CD4-positive, alpha-beta T cell treated with Interleukin-21 for 1 hour (primary cell): ENCODE results near the gene HK3.

Experiments
- DNase-seq: peaks from one replicate; pipeline ENCODE4 v3.0.0-alpha.2; 2020

HK3 gene

DNA sequence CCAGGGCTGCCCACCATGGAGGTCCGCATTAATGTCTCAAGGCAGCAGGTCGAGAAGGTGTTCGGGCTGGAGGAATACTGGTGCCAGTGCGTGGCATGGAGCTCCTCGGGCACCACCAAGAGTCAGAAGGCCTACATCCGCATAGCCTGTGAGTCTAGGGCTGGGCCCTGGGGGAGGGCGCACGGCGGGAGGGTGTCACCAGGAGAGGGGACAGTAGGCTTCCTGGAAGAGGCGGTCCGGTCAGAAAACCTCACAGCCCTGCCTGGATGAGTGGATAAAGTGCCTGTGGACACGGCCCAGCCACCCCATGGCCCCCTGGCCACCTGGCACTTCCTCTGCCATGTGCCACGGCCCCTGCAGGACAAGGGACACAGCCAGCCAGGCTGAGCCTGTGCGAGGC is 31.0 kb downstream of the HK3 start:
- DNase-seq = no peak

DNA sequence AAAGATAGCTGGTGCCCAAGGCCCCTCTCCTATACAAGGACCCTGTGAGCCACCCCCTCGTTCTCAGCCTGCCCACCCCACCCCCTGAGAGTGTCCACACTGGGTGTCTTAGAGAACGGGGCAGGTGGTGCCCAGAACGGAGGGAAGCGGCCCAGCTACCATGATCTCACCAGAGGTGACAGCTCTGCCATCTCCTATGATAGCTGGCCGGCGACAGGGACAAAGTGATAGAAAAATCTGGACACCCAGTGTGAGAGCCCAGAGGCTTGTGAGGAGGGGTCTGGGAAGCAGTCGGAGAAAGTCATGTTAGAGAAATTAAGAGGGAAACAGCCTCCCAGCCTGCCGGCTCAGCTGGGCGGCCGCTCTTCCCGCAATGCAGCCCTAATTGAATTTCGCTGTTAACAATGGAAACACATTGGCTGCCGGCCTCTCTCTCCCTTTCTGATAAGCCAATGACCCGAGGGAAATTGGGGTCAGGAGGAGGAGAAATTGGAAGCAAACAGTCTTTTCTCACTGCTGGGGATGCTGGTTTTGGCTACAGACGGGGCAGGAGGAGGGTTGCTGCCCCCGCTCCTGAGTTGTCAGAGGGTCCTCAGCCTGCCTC is 32.3 kb downstream of the HK3 start:
- no peak for DNase-seq

DNA sequence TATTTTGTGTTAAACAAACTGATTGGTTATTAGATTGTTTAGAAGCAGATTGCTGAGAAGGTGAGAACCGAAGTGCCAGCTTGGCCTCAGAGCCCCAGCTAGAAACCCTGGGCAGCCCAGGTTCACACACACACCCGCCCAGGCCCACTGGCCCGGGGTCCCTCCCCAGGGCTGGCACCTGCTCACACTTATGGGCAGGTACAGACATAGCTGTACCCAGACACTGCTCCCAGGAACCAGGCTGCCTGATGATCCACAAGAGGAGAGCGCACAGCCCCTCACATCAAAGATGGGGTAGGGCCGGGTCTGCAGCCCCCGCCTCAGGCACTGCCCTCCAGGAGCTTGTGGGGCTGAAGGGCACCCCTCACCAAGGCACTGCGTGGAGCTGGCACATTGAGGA is 33.2 kb downstream of the HK3 start:
- no peak for DNase-seq

DNA sequence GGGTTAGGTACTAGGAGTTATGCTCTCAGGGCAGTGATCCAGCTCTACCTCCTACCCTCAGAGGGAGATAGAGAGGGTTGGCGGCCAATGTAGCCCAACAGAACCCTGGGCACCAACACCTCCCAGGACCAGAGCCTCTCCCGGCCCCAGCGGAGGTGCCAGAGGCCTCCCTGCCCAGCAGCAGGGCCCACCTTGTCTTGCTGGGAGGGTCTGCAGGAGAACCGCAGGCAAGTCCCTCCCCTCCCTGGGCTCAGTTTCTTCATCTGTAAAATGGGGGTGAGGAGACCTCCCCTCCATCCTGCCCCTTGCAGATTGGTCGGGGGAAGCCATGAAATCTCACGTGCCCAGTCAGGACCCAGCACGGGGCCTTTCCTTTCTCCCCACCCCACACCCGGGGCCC is 34.4 kb downstream of the HK3 start:
- no peak for DNase-seq

DNA sequence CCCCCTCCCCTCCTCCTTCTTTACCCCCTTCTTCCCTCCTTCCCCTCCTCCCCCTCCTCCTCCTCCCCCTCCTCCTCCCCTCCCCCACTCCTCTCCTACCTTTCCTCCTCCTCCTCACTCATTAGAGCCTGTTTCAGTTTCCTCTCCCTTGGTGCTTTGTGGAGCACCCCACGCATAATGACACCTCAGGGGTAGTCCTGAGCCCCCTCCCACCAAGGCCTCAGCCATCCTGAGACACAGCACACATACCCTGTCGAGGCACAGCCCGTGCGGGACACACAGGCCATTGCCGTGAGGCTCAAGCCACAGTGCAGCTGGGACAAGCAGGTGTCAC is 35.4 kb downstream of the HK3 start:
- no peak for DNase-seq

DNA sequence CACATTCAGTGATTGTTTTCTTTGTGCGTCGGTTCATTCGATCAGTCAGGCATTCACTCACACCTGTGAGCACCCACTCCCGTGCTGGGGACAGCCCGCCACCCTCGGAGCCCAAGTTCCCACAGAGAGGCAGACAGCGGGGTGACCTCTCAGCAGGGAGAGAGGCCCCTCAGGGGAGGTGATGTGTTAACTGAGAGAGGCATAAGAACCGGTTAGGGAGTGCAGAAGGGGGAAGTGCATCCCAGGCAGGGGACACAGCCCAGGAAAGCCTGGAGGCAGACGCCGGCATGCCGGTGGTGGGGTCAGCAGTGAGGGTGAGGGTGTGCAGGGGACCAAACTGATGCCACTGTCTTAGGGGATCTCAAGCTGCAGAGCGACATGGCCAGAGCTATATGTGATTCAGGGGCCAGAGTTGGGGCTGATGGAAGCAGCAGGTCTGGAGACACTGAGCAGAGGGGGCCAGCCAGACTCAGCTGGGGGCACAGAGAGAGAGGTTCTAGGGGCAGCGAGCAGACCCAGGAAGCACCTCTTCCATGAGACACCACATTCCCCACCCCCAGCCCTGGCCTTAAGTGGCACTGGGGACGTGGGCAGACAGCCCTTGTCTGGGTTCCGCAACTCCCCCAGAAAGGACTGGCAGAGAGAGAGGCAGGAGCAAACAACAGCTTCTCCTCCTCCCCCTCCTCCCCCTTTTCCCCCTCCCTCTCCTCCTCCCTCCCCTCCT is 35.9 kb downstream of the HK3 start:
- no peak for DNase-seq

DNA sequence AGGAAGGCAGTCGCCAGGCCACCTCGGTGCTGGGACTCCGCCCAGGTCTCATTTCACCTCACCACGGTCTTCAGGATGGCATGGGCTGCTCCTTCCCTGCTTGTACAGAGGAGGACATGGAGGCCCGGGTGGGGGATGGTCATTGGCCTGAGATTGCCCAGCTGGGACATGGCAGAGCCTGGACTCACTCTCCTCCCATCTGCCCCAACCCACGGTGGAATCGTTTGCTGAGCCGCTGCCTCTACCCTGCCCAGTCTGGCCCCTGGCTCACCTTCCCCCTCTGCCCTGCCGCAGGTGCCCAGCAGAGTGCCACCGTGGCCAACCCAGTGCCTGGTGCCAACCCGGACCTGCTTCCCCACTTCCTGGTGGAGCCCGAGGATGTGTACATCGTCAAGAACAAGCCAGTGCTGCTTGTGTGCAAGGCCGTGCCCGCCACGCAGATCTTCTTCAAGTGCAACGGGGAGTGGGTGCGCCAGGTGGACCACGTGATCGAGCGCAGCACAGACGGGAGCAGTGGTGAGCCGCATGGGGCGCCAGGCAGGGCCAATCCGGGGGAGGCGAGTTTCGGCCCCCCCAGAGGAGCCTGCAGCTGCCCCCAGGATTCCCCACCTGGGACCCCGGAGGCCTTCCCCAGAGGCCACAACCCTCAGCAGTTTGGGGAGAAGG is 36.7 kb downstream of the HK3 start:
- DNase-seq = no peak

DNA sequence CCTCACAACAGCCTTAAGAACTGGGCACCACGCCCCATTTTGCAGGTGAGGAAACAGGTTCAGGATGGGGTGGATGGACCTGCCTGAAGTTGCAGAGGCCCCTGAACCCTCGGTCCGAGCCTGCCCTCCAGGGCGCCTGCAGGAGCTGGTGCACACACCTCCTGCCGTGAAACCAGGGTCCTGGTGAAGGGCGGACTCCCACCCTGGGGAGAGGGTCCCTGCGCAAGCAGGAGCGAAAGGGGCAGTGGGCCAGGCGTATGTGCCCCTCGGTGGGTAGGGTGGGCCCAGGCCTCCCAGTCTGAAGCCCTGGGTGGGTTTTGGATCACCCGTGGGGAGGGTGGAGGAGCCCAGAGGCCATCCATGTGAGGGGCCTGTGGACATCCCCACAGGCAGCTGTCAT is 37.9 kb downstream of the HK3 start:
- DNase-seq = no peak

DNA sequence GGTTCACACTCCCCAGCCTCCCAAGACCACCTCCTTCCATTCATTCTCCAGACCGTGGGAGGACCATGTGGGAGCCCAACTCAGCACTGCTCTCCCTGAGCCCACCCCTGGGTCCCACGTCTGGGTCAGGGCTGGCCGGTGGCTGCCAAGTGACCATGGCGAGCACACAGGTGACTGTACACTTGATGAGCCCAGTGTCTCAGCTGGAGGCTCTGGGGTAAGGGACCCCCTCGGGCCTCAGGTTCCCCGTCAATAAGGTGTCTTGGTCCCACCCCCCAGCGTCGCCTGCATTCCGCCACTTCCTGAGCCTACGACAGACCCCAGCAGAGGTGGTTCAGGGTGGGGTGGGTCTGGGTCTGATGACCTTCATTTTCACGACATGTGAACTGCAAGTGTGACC is 38.8 kb downstream of the HK3 start:
- DNase-seq = no peak

DNA sequence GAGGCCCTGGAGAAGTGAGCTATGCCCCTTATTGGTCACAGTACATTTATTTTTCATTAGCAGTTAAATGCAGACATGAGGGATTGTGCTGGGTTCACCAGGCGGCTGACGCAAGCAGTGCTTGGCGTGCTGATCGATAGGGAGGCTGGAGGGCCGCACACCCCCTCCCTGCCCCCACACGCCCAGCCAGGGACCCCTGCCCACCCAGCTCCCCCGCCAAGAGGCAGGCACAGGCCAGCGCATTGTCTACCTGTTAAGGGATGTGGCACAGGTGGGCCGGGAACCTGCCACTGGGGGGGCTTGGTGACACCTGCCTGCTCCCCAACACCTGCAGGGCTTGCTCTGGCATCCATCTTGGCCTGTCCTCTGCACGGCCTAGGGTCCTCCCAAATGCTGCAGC is 39.2 kb downstream of the HK3 start:
- no peak for DNase-seq

DNA sequence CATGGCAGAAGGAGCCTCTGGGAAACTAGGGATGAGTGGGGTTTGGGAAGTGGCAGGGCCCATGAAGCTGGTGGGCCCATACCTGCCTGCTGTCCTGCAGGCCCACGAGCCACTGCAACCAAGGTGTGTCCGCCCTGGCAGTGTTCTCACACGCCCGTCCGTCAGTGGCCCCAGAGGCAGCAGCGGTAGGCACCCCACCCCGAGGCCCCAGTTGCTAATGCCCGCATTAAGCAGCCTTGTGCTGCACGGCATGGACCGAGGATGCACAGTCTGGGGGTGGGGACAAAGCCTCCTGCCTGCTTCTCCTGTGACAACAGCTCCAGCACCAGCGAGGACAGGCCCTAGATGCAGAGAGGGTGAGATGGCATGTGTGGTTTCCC is 41.3 kb downstream of the HK3 start:
- no peak for DNase-seq

DNA sequence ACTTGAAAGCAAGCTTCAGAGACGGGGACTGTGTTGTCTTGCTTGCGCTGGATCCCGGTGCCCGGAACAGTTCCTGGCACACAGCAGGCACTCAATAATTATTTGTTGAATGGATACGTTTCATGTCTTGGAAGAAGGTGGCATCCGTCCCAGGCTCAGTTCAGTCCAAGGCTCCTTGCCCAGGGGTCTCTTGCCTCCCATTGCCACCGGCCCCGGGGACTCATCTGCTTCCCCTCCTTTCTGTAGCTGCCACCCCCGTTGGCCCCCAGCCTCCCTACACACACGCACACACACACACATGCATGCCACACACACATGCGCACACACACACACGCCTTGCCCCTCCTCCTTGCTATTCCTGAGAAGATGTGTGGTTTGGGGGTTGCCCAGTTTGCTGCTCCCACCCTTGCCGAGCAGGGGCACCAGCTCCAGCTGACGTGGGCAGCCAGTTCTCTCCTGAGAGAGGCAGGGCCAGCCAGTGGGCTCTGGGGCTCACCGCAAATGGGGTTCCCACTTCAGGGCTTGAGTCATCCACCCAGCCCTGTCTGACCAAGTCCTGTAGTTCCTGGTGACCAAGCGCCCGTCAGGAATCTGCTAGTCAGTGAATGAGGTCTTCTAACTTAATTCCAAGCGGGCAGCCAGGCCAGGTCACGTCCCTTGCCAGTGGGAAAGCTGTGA is 41.8 kb downstream of the HK3 start:
- no peak for DNase-seq

DNA sequence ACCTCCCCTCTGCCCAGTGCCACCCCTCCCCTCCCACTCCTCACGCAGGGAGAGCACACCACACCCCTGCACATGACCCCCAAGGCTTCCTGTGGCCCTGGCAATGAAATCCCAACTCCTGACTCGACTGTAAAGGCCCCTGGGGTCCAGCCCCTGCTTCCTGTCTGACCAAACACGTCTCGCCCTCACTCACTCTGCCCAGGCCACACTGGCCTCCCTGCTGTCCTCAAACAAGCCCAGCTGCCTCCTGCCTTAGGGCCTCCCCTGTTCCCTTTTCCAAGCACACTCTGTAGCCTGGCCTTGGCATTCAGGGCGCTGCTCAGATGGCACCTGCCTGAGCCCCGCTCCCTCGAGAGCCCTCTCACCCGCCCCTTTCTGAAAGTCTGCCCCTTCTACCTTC is 42.4 kb downstream of the HK3 start:
- no peak for DNase-seq

DNA sequence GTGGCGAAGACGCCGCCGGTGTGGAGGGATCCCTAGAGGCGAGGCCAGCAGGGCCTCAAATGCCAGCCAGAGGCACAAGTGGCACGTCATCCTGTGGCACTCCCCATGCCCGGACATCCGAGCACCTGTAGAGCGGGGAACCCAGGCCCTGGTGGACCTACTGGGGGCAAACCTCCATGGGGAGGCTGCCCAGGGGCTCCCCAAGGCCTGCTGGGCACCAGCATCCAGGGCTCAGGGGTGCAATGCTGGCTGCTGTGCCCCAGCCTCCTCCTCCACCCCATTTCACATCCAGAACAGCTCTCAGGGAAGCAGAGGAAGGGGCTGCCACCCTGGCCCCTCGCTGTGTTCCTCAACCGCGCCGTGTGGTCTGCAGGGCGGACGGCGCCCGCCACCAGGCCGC is 43.5 kb downstream of the HK3 start:
- no peak for DNase-seq

DNA sequence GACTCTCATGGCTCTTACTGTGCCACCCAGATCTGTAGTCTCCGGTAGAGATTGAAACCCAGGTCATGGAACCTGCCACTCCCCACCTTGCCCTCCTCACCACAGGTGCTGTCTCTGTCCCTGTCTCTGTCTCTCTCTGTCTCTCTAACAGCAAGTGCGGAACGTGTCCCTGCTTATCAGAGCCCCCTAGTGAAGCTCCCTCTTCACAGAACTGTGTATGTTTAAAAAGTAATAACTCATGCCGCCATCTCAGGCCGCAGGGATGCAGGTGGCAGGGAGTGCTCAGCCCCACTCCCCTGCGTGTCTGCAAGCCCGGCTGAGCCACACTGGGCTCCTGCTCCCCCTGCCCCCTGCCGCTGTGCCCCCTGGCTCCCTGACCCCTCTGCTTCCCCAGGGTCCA is 45.0 kb downstream of the HK3 start:
- no peak for DNase-seq

DNA sequence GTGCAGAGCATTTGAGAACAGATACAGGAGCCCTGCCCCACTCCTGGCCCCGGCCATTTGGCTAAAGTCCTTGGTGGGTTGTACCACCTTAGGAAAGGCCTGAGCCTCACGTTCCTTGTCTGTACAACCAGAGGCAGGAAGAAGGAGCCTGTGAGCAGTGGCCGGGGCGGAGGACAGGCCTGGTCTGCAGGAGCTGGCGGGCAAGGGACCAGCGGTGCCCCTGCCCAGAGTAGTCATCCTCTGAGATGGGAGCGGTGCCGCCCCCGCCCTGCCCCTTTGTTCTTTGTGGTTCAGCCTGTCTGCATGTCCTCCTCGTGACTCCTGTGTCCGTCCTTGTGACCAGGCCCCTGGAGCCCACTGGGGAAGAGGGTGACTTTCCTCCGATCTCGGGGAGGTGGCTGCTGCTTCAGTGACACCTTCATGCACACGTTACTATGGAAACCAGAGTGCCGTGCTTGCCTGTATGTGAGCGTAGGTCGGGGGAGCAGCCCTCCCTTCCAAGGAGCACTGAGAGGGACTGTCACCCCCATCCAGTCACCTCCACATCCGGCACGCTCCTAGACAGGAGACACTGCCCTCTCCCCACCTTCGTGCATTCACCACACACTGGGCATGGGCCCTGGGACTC is 45.9 kb downstream of the HK3 start:
- no peak for DNase-seq

DNA sequence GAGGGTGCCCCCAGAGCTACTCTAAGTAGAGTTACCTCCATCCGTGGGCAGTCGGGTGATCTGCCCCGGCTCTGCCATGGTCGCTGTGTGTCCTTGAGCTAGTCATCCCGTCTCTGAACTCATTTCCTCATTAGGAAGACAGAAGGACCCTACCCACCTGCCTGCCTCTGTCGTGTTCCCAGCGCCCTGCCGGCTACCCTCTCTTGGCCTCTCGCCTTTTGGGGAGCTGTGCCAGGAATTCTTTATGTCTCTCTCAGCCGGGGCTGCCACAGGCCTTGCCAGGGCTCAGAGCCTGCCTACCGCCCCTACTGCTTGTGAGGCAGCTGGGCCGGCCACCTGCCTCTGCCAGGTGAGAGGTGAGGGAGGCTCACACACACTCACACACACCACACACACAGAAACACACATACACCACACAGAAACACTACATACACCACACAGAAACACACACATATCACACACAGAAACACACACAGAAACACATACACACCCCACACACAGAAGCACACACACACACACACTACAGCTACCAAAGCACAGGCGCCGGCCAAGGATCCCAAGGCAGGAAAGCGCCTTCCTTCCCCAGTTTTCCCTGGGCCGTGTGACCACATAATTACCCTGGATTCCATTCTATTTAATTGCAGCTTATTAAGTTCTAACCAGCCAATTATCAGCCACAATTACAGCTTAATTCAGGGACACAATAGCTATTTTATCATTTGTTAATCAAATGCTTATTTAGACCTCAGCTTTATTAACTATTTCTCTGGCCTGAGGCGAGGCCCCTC is 47.1 kb downstream of the HK3 start:
- no peak for DNase-seq

DNA sequence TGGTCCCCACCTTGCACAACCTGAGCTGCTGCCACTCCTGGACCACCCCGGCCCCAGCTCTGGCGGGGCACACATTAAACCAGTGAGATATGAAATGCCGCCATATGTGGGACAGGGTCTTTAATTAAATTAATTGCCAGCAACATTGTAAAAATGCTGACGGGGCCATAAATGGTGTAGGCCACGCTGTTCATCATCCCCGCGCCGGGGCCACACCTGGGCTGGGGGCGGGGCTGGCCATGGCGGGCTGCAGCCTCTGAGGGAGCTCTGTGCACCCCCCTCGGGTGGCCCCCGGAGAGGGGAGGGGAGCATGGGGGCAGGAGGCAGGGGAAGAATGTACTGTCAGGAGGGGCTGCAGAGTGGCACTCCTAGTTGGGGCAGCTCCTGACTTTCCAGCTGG is 47.8 kb downstream of the HK3 start:
- DNase-seq = no peak

DNA sequence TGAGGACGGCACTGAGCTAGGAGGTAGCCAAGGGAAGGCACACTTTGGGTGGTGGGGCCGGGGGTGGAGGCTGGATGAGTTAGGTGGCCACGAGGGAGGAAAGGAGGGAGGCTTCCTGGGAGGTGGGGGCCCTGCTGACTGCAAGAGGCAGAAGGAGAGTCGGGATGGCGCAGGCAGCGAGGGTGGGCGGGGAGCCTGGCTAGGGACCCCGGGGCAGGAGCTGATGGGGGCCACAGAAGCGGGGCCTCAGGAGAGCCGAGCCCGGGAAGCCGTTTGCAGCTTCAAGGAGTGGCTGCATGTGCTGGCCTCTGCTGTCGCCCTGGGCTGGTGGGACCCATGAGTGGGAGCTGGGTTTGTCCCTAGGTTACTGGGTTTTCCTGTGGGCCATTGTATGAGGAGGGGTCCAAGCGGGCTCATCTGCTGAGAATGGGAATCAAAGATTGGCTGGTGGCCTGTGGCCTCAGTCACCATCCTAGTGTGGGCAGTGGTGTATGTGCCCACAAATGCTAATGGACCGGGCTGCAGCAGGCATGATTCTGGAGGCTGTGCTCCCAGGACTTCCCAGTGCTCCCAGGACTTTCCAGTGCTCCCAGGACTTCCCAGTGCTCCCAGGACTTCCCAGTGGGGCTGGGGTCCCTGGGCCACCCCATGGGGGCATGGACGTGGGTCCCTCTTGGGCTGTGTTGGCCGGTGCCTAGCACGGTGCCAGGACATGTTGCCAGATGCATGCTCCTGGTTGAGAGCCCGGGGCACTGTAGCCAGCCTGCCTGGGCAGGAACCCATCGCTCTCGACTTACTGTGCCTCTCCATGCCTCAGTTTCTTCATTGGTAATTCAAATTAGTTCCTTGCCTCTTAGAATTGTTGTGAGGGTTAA is 48.5 kb downstream of the HK3 start:
- no peak for DNase-seq

DNA sequence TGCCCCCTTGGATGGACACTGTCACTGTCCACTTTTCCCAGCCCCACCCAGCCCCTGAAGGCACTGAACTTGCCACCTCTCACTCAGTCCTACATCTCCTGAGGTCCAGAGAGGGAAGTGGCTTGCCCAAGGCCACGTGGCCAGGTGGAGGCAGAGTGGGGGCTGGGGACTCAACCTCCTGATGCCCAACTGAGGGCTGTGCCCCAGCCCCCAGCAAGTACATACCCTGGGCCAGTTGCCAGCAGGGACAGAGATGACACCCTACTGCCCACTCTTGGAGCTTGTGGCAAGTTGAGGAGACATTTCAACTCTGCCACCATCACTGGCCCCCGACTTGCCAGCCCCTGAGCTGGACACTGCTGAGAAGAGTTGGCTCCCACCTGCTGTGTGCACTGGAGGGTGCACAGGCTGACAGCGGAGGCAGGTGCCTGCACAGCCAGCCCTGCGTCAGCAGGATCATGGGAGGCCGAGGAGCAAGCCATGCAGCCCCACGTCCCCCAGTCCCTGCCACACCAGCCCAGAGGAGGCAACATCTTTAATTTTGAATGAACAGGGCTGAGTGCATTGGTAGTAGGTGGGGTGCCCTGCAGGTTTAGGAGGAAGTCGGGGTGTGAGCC is 49.4 kb downstream of the HK3 start:
- no peak for DNase-seq

DNA sequence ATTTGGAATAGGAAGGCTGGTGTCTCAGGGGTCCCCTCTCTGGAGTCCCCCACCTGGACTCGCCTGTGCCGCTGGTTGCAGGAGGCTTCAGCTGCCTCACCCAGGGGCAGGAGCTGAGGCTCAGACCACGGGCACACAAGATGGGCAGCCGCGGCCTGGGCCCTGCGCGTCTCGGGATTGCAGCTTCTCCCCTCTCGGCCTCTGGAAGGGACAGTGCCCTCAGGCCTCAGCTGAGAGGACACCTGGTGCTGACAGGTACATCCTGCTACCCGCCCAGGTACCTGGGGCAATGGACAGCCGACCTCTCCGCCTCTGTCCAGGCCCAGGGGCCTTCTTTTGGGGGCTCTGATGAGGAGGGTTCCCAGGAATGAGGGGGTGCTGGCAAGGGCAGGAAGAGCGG is 50.5 kb downstream of the HK3 start:
- DNase-seq = no peak
